Gastrocnemius medialis (tissue), 4 donors: ENCODE measurements around the gene PPP2R3B.
"Not testable (repeated sequence)": the region's sequence is repeated elsewhere in the genome, so short reads cannot be mapped to it uniquely, and the experiment has no call there.

Source experiments
- CTCF ChIP-seq, 5 experiments: fragments of 450-650 bp in 3 of 5; fragments of 200-600 bp in 2 of 5; sonication (generic) in 2 of 5; IDR thresholded peaks in 4 of 5; conservative IDR thresholded peaks in 1 of 5; 1 replicate in 4 of 5; 2 replicates in 1 of 5; pipeline ENCODE4 v1.5.1; 2016 to 2019; ENCODE audit warnings: antibody characterized with exemption in 5 of 5, mild to moderate bottlenecking in 3 of 5, moderate library complexity in 3 of 5
- POLR2A ChIP-seq, 2 donors: fragments of 450-650 bp; IDR thresholded peaks; one replicate each; pipeline ENCODE4 v1.6.1; 2017; ENCODE audit warnings: antibody characterized with exemption in 2 of 2, mild to moderate bottlenecking in 2 of 2, moderate library complexity in 2 of 2

GRCh38 chrX:324664-325063 lies 62.0 kb downstream of the PPP2R3B start:
- not testable (repeated sequence) for TF ChIP-seq POLR2A (IDR thresholded peaks at IDR 0.05); CTCF (IDR thresholded peaks at IDR 0.05 in 4 of 5, conservative IDR thresholded peaks at IDR 0.05 in 1 of 5)
